MCF 10A (cell line): ENCODE results near the gene TREML2. TPM values are rescaled to one million over a fixed set of nuclear protein-coding genes. Genes with fewer than 3 reads are reported as not detected.

Source experiments
- BruUV-seq: library from RNA; stranded (reverse); fragments of 400-500 nt; replicated peaks from 2 replicates; lab custom pipeline; 2021; lab: Mats Ljungman, UMichigan
- CTCF ChIA-PET: fragments of 300-600 bp; sonication (Branson Sonifier 250); formaldehyde crosslinking; extraction: SDS; loops from one replicate; lab custom pipeline; 2021; ENCODE audit warnings: antibody characterized with exemption, inconsistent platforms; lab: Yijun Ruan, JAX
- POLR2A ChIA-PET: fragments of 300-600, 350-650 bp; sonication (Branson Sonifier 250); formaldehyde crosslinking; extraction: SDS; loops from one replicate; lab custom pipeline; 2020; ENCODE audit warnings: antibody characterized with exemption, inconsistent platforms; lab: Yijun Ruan, JAX
- DNase-seq: peaks from one replicate; pipeline ENCODE4 v3.0.0-alpha.2; 2018; ENCODE audit not compliant: unreplicated experiment
- H3K27ac Mint-ChIP-seq: one replicate; pipeline ENCODE4 v1.8.0; 2022; ENCODE audit warnings: mild to moderate bottlenecking, low read depth, mixed read lengths; ENCODE audit not compliant: unreplicated experiment
- H3K27me3 Mint-ChIP-seq: one replicate; pipeline ENCODE4 v1.8.0; 2022; ENCODE audit warnings: mixed read lengths; ENCODE audit not compliant: insufficient read depth, unreplicated experiment
- H3K36me3 Mint-ChIP-seq: one replicate; pipeline ENCODE4 v1.8.0; 2022; ENCODE audit warnings: mild to moderate bottlenecking, moderate library complexity, mixed read lengths; ENCODE audit not compliant: insufficient read depth, unreplicated experiment
- H3K4me1 Mint-ChIP-seq: one replicate; pipeline ENCODE4 v1.8.0; 2022; ENCODE audit warnings: mixed read lengths; ENCODE audit not compliant: insufficient read depth, unreplicated experiment
- H3K4me3 Mint-ChIP-seq: one replicate; pipeline ENCODE4 v1.8.0; 2022; ENCODE audit warnings: mild to moderate bottlenecking, moderate library complexity, mixed read lengths; ENCODE audit not compliant: unreplicated experiment
- H3K9me3 Mint-ChIP-seq: one replicate; pipeline ENCODE4 v1.8.0; 2022; ENCODE audit warnings: mixed read lengths; ENCODE audit not compliant: unreplicated experiment
- CTCF ChIP-seq: fragments of 200-600 bp; IDR thresholded peaks from one replicate; pipeline ENCODE4 v1.8.0; 2022; ENCODE audit warnings: antibody characterized with exemption, mild to moderate bottlenecking; ENCODE audit not compliant: unreplicated experiment
- intact Hi-C: fragments of 100-400 bp; cut with micrococcal nuclease; formaldehyde crosslinking; loops from 2 replicates; pipeline ENCODE4 v1.14.1; 2022
- total RNA-seq: library from RNA; stranded (reverse); gene quantifications from 2 replicates; pipeline ENCODE4 v1.2.3, GENCODE V29; 2022

The TREML2 gene
- total RNA-seq, 1 experiment from 2014 or later = not detected

- peaks cover 89% of the 10 kb centered on the region for H3K27me3 Mint-ChIP-seq
- POLR2A ChIA-PET = no interaction called here
- no peaks in the 10 kb centered on the region for H3K36me3 Mint-ChIP-seq
- TF ChIP-seq CTCF = no peak
- no peak overlapping the region for H3K4me3 Mint-ChIP-seq
- BruUV-seq = no TSS peak
- no peaks in the 10 kb centered on the region for H3K4me1 Mint-ChIP-seq
- DNase-seq = no peak
- no peak overlapping the region for H3K27ac Mint-ChIP-seq
- CTCF ChIA-PET = interaction anchor here (0.6 kb wide), 1 partner anchor 110 kb away, joined by 3 read pairs; no protein-coding TSS in a partner anchor
- intact Hi-C loops = no loop called here
- no peaks in the 10 kb centered on the region for H3K9me3 Mint-ChIP-seq
Observed at GRCh38 chr6:41208439-41209106, 7.6 kb upstream of the TREML2 start.

- no peak for TF ChIP-seq CTCF
- no peak for DNase-seq
- H3K27ac Mint-ChIP-seq = no peak overlapping the region
- no TSS peak for BruUV-seq
- H3K27me3 Mint-ChIP-seq = peaks cover 46% of the 10 kb centered on the region
- H3K9me3 Mint-ChIP-seq = no peaks in the 10 kb centered on the region
- intact Hi-C loops = no loop called here
- H3K4me3 Mint-ChIP-seq = no peak overlapping the region
- no peaks in the 10 kb centered on the region for H3K4me1 Mint-ChIP-seq
- CTCF ChIA-PET = no interaction called here
- H3K36me3 Mint-ChIP-seq = no peaks in the 10 kb centered on the region
- POLR2A ChIA-PET = no interaction called here
Observed at GRCh38 chr6:41204156-41204555, 3.2 kb upstream of the TREML2 start.

- intact Hi-C loops = no loop called here
- DNase-seq = no peak
- CTCF ChIA-PET = interaction anchor here (1.3 kb wide), 1 partner anchor 19 kb away, joined by 3 read pairs; no protein-coding TSS in a partner anchor
Observed at GRCh38 chr6:41201764-41202173, 820 bp upstream of the TREML2 start.

More at GRCh38 chr6:41201764-41202173, 820 bp upstream of the TREML2 start:
- Mint-ChIP-seq H3K27ac (no peak overlapping the region), H3K27me3 (peaks cover 39% of the 10 kb centered on the region), H3K9me3 (no peaks in the 10 kb centered on the region), H3K4me3 (no peak overlapping the region), H3K36me3 (no peaks in the 10 kb centered on the region), H3K4me1 (no peaks in the 10 kb centered on the region)
- POLR2A ChIA-PET = no interaction called here
- no peak for TF ChIP-seq CTCF
- no TSS peak for BruUV-seq
